HG03460 (cell line): Measurements from ENCODE around the gene CPNE2.
"Not testable (repeated sequence)": the region's sequence is repeated elsewhere in the genome, so short reads cannot be mapped to it uniquely, and the experiment has no call there.

Source experiments
- ATAC-seq: cut with Tn5 transposase; IDR thresholded peaks from one replicate; pipeline ENCODE4 v1.9.1; 2021; ENCODE audit not compliant: unreplicated experiment

The CPNE2 gene

DNA sequence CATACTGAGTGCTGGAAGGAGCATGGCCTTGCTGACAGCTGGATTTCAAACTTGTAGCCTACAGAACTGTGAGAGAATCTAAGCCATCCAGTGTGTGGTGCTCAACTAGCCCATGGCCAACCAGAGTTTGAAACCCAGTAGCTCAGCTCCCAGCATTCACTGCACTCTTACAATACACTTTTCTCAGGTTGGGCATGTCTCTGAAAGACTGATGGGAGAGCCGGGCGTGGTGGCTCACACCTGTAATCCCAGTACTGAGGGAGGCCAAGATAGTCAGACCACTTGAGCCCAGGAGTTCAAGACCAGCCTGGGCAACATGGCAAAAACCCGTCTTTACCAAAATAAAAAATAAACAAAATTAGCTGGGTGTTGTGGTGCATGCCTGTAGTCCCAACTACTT is 3.8 kb downstream of the CPNE2 start:
- no peak for ATAC-seq

DNA sequence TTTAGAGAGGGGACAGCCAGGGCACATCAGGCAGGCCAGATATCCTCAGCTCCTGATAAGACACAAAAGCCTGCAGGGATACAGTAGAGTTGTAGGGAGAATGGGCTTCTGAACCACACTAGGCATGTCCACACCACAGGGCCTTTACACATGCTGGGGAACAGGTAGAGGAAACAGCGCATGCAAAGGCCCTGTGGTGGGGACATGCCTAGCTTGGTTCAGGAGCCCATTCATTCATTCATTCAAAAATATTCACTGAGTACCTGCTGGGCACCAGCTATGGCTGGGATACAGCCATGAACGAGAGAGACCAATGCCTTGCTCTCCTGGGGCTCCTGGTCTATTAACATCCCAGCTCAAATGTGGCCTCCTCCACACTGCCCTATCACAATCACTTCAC is 4.4 kb downstream of the CPNE2 start:
- no peak for ATAC-seq

DNA sequence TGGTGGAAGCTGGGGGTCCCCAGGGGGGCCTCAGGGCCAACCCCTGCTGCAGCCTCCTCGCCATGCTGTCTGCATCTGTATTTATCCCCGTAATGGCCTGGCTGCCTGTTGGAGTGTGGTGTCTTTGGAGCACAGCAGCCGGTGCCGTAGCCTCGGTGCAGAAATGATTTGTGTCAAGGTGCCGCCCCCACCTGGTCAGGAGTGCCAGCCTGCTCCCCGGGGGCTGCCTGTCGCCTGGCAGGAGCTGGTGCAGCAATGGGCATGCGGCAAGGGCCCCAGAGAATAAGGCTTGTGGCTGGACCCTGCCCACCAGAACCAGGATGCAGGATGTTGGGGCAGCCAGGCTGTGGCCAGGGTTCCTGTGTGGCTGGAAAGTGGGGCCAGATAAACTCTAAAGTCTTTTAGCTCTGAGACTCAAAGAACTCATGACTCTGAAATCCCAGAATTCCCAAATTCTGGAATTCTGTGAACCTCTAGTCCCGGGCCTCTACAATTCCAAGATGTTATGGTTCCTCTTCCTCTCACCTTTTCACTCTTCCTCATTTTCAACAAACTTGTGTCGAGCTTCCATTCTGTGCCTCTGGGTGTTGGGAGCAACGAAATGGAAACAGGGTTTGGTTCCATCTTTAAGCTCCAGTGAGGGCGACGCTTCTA is 5.9 kb downstream of the CPNE2 start:
- no peak for ATAC-seq

DNA sequence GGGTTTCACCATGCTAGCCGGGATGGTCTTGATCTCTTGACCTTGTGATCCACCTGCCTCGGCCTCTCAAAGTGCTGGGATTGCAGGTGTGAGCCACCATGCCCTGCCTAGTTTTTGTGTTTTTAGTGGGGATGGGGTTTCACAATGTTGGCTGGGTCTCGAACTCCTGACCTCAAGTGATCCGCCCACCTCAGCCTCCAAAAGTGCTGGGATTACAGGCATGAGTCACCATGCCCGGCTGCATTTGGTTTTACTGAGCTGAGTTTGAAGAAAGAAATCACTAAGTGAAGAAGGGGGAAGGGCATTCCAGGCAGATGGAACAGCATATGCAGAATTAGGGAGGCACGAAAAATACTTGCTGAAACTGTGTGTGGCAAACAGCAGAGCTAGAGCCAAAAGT is 7.6 kb downstream of the CPNE2 start:
- not testable (repeated sequence) for ATAC-seq

DNA sequence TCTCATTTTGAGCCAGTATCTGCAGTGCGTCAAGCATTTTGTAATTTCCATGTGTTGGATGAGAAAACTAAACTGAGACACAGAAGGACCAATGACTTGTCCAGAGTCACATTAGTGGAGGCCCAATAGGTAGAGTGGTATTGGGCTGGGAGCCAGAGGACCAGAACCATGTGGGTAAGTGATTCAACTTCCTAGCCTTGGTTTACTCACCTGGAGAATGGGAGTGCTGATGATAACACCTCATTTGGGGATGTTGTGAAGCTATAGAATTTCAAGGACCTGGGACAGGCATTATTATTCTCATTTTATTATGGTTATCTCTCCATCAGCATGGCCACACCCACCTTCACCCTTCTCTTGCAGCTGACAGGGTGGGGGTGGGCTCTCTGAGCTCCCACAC is 8.1 kb downstream of the CPNE2 start:
- no peak for ATAC-seq

DNA sequence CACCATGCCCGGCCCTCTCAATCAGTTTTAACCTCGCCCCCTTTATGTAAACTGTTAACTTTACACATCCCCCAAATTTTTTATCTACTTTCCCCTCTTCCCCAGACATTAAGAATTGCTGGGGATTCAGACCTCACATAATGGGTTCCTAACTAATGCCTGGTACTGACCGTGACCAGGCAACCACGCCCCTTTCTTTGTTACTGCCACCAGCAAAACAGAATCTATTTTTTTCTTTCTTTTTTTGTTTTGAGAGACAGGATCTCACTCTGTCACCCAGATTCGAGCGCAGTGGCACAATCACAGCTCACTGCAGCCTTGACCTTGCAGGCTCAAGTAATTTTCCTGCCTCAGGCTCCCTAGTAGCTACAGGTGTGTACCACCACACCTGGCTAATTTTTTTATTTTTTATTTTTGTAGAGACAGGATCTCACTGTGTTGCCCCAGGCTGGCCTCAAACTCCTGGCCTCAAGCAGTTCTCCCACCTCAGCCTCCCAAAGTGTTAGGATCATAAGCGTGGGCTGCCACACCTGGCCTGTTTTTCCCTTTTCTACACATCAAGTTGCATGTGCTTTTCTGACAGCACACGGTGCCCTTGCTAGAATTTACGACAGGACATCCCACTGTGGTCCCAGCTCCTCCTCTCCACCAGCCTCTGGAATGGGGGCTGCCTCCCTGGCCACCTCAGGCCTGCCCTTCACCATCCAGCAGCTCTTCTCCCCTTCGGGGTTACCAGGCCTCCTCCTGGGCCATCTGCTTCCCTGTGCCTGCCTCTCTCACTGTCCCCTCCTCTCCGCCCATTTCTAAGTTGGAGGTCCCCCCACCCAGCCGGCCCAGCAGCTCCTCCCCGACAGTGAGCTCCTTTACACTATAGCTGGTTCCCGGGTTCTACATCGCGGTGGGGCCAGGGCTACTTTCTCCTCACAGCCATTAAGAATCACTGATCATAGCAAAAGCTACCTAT is 10.8 kb downstream of the CPNE2 start:
- ATAC-seq: no peak

DNA sequence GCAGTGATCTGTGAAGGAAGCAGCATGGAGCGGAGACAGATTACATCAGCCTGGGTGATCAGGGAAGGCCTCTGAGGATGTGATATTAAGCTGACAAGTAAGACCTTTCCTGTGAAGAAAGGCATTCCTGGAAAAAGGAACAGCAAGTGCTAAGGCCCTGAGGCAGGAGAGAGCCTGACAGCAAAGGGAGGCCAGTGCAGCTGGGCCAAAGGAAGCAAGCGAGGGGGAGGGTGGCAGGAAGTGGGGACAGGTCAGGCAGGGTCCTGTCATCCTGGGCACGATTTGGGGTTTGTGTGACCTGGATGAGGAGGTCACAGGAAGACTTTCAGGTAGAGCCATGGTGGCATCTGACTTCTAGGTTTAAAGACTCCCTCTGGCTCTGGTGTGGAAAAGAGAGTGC is 12.3 kb downstream of the CPNE2 start:
- ATAC-seq: no peak

DNA sequence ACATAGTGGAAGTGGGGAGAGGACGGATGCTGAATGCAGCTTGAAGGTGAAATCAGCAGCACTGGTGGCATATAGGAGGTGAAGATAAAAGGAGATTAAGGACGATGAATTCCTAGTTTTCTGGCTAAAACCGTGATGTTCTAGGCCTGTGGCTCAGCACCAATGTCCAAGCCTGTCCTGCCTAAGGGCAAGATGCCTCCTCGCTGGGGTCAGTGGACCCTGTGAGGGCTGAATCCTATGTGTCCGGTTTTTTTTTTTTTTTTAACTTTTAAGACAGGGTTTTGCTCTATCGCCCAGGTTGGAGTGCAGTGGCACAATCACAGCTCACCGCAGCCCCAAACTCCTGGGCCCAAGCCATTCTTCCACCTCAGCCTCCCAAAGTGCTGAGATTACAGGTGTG is 12.8 kb downstream of the CPNE2 start:
- no peak for ATAC-seq

DNA sequence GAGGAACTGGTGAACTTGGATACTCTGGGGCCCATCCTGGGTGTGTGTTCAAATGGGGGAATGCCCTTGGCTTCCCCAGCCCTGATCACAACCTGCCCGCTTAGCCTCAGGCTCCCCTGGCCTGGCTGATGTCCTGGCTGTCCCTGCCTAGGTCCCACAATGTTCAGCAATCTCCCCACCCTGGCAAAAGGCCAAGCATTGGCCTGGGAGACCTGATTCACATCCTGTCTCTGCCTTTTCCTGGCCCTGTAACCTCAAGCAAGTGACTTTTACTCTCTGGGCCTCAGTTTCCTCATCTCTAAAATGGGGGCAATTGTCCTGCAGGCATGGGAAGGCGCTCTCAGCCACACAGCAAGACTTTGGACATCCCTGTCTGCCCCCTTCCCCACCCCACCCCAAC is 14.4 kb downstream of the CPNE2 start:
- no peak for ATAC-seq

DNA sequence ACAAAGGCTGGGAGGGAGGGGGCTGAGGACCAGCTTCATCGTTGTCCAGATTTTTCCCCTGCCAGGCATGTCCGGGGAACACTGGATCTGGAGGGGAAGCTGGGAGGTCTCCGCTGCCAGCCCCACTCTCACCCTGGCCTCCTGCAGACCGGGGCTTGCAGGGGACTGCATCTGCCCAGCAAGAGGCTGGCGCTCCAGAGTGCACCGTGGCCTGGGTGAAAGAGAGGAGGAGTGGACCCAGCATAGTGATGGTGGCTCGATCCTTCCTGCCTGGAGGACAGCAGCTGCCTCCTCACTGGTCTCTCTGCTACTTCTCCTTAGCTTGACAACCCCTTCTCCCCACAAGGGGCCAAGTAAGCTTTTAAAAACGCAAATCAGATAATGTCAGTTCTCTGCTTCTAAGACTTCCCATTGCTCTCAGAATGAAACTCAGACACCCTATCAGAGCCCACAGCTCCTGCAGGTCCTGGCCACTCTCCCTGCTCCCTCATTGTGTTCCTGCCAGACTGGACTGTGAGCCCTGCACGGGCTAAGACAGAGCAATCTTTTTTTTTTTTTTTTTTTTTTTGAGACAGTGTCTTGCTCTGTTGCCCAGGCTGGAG is 15.0 kb downstream of the CPNE2 start:
- no peak for ATAC-seq

DNA sequence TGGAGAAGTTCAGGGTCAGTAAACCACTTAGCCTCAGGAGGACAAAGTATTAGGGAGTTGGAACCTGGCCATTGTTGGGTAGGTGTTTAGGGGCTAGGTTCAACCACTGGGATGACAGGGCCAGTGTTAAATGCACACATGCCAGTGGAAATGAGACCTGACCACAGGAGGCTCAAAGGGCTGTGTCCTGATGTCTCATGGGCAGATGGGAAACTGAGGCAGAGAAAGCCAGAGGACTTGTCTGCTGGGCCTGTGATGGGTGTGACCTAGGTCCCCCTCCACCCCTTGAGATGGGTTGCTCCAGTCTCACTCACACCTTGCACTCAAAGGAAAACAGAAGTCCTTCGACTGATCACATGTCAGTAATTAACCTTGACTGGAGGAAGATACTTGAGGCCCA is 16.0 kb downstream of the CPNE2 start:
- no peak for ATAC-seq

DNA sequence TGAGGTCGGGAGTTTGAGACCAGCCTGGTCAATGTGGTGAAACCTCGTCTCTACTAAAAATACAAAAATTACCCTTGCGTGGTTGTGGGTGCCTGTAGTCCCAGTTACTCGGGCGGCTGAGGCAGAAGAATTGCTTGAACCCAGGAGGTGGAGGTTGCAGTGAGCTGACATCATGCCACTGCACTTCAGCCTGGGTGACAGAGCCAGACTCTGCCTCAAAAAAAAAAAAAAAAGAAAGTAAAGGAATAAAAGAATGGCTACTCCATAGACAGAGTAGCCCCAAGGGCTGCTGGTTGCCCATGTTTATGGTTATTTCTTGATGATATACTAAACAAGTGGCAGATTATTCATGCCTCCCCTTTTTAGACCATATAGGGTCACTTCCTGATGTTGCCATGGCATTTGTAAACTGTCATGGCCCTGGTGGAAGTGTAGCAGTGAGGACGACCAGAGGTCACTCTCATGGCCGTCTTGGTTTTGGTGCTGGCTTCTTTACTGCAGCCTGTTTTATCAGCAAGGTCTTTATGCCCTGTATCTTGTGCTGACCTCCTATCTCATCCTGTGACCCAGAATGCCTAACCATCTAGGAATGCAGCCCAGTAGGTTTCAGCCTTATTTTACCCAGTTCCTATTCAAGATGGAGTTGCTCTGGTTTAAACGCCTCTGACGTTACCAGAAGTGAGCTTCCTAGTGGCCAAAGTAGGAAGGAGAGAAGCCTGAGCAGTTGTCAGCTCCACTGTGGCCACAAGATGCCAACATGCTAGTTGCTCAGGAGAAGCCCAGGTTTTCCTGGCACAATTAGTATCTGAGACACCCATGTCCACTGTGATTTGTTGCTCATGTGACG is 17.1 kb downstream of the CPNE2 start:
- not testable (repeated sequence) for ATAC-seq

DNA sequence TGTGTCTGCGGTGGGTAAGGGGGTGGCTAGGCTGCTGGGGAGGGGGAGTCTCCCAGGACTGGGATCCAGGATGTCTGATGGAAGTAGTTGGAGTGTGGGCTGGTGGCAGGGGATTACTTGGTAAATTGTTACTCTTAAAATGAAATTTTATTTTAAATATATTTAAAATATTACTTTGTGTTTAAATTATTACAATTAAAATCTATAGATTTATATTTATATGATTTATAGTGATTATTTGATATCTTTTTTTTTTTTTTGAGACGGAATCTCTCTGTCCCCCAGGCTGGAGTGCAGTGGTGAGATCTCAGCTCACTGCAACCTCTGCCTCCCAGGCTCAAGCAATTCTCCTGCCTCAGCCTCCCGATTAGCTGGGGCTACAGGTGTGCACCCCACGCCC is 18.6 kb downstream of the CPNE2 start:
- ATAC-seq: no peak

DNA sequence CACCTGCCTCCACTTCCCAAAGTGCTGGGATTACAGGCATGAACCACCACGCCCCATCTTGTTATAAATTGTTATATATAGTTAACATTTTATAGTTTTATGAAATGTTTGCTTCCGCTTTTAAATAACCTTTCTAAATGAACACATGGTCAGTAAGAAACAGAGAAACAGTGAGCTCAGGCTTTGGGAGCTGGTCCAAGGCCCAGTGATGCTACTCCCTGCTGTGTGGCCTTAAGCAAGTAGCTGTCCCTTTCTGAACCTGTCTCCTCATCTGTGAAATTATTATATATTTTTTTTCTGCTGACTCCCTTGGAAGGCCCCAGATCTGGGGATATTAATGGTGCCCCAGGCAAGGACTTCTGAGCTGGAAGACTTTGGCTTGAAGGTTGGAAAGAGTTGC is 19.0 kb downstream of the CPNE2 start:
- ATAC-seq: no peak

DNA sequence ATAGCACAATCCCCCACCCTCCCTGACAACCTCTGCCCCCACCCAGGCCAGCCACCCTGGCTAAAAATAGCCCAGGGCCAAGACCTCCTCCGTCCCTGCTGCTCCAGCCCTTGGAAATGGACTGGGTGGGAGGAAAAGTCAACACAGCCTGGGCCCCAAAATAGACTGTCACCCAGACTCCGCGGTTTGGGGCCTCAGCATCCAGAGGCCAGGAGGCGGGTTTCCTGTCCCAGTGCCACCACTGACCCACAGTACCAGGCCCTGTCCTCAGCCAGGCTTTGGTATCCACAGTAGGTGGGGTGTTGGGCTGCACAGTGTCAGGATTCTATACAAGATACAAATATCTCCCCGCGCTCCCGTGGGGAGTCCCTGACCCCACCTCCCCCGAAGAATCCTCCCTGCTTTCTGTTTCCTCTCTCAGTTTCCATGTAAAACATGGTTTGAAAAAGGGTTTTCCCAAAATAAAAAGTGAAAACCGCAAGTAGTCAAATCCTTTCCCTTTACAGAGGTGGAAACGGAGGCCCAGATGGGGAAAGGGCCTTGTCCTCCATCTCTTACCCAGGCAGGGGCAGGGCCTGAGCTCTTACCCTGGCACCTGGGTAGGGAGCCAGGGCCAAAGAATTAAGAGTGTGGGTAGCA is 20.1 kb downstream of the CPNE2 start:
- no peak for ATAC-seq

DNA sequence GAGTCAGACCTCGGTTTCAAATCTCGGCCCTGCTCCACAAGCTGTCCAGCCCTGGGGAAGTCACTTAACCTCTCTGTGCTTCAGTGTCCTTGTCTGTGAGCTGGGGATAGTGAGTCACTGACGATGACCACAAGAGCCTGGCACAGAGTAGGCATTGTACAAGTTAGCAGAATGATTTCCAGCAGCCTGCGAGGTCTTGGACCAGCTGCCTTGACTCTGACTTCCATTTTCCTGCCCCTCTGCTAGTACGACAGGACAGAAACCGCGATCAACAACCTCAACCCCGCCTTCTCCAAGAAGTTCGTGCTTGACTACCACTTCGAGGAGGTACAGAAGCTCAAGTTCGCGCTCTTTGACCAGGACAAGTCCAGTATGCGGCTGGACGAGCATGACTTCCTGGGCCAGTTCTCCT is 20.7 kb downstream of the CPNE2 start:
- no peak for ATAC-seq

DNA sequence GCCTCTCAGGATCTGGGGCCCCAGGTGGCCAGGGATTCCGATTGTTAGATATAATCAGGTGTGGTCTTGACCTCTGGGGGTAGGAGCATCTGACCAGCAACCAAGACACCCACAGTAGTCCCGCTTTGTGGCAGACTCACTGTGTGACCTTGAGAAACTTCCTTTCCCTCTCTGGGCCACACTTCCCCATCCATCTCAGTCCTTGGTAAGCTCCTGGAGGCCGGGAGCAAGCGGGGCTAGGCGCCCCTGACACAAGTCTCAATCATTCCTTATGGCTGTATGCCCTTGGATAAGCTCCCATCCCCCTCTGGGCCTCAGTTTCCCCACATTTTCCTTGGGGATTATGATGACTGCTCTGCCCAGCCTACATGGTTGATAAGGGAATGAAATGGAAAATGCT is 21.3 kb downstream of the CPNE2 start:
- ATAC-seq: no peak

DNA sequence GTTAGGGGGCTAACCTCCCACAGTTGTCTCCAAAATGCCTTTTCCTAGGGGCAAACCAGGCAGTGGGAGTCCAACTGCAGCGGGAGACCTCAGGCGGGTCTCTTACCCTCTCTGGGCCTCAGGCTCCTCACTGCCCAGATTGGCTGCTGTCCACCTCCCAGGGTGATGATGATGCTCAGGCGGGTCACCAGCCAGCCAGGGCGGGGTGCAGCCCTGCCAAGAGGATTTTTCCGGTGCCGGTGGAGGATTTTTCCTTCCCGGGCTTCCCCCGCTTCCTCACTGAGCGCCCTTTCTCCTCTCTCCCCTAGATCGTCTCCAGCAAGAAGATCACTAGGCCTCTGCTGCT is 22.8 kb downstream of the CPNE2 start:
- ATAC-seq: no peak

DNA sequence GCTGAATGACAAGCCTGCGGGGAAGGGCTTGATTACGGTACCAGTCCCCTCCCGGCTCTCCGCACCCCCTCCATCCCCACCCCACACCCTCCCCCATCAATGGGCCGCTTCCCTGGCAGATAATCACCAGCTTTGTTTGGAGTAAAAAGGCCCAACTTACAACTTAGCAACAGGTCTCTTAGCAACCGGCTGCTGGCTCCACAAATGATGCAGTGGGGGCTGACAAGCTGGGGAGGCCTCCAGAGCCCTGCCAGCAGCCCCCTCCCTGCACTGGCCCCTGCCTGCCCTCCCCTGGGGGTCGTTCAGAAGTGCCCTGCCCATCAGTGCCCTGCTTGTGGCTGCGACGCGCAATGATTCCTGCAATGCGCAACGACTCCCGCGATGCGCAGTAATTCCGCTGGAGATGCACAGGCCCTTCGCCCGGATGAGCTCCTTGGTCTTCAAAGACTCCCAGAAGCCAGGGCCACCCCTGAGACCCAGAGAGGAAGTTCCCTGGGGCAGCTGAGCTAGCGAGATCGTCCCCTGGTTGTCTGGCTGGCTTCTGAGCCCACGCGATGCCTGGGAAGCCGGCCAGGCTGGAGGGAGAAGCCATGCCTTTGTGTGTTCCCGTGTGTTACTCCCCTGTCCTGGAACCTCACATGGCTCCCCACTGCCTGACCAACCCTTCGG is 23.3 kb downstream of the CPNE2 start:
- ATAC-seq: no peak

DNA sequence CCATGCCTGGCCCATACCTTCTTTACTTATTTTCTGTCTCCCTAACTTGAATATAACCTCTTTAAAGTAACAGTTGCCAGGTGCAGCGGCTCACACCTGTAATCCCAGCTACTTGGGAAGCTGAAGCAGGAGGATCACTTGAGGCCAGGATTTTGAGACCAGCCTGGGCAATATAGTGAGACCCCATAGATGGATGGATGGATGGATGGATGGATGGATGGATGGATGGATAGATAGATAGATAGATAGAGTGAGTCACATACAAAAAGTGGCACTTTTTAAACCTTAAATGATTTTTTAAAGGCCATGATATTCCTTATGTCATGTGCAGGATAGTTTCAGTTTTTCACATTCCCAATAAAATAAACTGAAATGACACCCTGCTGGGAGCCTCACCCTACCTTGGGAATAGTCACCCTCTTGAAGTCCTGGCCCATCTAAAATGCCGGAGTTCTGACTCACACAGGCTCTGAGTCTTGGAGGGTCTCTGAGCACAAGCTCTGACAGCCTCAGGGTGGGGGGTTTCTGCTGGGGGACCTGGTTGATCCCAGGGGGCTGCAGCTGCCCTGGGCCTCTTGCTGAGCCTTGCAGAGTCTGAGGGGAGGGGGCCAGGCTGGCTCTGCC is 26.2 kb downstream of the CPNE2 start:
- no peak for ATAC-seq
